ENCODE results near the gene KLHL17.

DNA sequence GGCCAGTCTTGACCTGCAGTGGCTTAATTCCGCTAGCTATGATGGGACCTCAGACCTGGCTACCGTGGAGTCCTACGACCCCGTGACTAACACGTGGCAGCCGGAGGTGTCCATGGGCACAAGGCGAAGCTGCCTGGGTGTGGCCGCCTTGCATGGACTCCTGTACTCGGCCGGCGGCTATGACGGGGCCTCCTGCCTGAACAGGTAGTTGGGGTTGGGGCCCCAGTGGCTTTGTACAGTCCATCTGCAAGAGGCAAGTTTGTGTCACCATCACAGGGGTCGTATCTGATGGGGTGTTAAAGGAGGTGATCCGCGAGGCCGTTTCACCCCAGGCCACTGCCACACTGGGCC, 2.9 kb downstream of the KLHL17 start:
- TF ChIP-seq EZH2 (IDR thresholded peaks at IDR 0.05; ENCODE audit: insufficient read depth, poor library complexity, severe bottlenecking) (no peak), EZH2phosphoT487 (IDR thresholded peaks at IDR 0.05; ENCODE audit: insufficient read depth, low read depth) (no peak)

All from GM23248 (cell line).